GM23338 (cell line): ENCODE results near the gene SYNPO2. TPM values are rescaled to one million over a fixed set of nuclear protein-coding genes. Genes with fewer than 3 reads are reported as not detected.

Source experiments
- EZH2 ChIP-seq: fragments of 200-600 bp; sonication (generic); IDR thresholded peaks from one replicate; pipeline ENCODE4 v1.8.0; 2017; ENCODE audit warnings: antibody characterized with exemption, mild to moderate bottlenecking, low read depth; ENCODE audit not compliant: unreplicated experiment
- EZH2phosphoT487 ChIP-seq: fragments of 200-600 bp; sonication (generic); IDR thresholded peaks from one replicate; pipeline ENCODE4 v1.8.1; 2018; ENCODE audit warnings: antibody characterized with exemption; ENCODE audit not compliant: unreplicated experiment
- NANOG ChIP-seq: IDR thresholded peaks from 2 replicates; pipeline ENCODE4 v1.6.1; 2016; ENCODE audit warnings: antibody characterized with exemption, borderline replicate concordance
- POLR2AphosphoS5 ChIP-seq: IDR thresholded peaks from 2 replicates; pipeline ENCODE4 v1.6.1; 2016; ENCODE audit warnings: antibody characterized with exemption, low read depth
- REST ChIP-seq: IDR thresholded peaks from one replicate; pipeline ENCODE4 v1.6.1; 2018; ENCODE audit warnings: antibody characterized with exemption; ENCODE audit not compliant: unreplicated experiment
- ZNF114 ChIP-seq: fragments of 250-450 bp; sonication (Bioruptor Pico); IDR thresholded peaks from 2 replicates; pipeline ENCODE4 v1.5.0; 2020; ENCODE audit warnings: mild to moderate bottlenecking, moderate library complexity
- ZNF462 ChIP-seq: fragments of 250-450 bp; sonication (Bioruptor Pico); IDR thresholded peaks from 2 replicates; pipeline ENCODE4 v1.5.0; 2020; ENCODE audit warnings: mild to moderate bottlenecking, moderate library complexity
- polyA plus RNA-seq: library from polyadenylated mRNA; unstranded; fragments of >200 nt; fragmentation: Nextera tagmentation; extraction: Ambion mirVana; gene quantifications from 2 replicates; pipeline ENCODE4 v1.2.1, GENCODE V29; 2016
- total RNA-seq: library from RNA; depleted of rRNA; stranded (reverse); fragments of >200 nt; shearing (Covaris generic); gene quantifications from 2 replicates; pipeline ENCODE4 v1.2.3, GENCODE V29; 2014

Gene SYNPO2
- total and polyA plus RNA-seq, 2 experiments from 2014 or later = 2.1 to 3.4 TPM

- TF ChIP-seq ZNF462 (CRISPR knock-in tag) (no peak), EZH2 (no peak), NANOG (no peak), ZNF114 (no peak), POLR2AphosphoS5 (no peak; the same call in 1 of the 2 replicates), EZH2phosphoT487 (no peak), REST (no peak)
Measured at GRCh38 chr4:118850488-118851173, 38.0 kb upstream of the SYNPO2 start (continued).
